Umbilical cord (tissue), 2 donors: ENCODE measurements around the gene C15orf61. TPM values are rescaled to one million over a fixed set of nuclear protein-coding genes. Genes with fewer than 3 reads are reported as not detected.

Source experiments
- DNase-seq: peaks from one replicate; pipeline ENCODE4 v3.0.0-alpha.2; 2015; ENCODE audit warnings: low spot score
- total RNA-seq: library from RNA; depleted of rRNA; stranded (reverse); fragments of >200 nt; gene quantifications from one replicate; pipeline ENCODE4 v1.2.3, GENCODE V29; 2014; ENCODE audit warnings: low replicate concordance; ENCODE audit not compliant: insufficient read depth

C15orf61 gene
- 10.1 TPM for total RNA-seq

DNA sequence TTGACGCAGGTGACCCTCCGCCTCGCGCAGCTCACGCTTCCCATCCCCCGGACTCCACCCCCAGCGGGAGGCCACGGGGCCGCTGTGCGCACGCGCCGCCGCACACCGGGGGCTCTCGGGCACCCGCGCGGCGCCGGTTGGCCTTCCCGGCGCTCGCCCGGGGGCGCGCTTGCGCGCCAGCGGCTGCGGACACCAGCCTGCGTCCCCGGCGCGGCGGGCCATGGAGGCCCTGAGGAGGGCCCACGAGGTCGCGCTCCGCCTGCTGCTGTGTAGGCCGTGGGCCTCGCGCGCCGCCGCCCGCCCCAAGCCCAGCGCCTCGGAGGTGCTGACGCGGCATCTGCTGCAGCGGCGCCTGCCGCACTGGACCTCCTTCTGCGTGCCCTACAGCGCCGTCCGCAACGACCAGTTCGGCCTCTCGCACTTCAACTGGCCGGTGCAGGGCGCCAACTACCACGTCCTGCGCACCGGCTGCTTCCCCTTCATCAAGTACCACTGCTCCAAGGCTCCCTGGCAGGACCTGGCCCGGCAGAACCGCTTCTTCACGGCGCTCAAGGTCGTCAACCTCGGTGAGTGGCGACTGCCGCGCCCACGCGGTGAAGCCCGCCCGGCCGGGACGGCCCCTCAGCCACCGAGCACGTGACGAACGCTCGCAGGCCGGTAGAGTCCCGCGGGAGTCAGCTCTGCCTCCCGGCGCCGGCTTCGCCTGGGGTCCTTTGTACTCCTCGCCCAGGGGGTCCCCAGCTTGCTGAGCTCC is at the start of gene C15orf61:
TSS of gene C15orf61 (plus strand) at position 103 of the 754 bp plus-strand sequence. CDS start at position 221, 118 bp downstream.
- DNase-seq: peak; percentile 87

DNA sequence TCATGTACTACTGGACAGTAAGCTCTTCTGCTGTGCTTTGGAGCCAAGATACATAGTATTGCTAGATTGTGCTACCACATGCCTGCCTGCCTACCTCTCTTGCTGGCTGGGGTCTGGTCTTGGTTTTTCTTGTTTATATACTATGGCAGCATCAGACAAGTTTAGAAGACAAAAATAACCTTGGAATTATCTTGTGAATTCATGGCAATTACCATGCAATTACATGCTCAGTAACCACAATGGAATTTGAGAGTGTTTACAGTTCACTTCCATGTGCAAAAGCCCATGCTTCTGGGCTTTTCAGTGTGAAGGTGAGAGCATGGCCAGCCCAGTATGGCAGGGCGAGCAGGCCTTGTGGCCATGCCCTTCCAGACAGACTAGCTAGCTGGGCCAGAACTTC is 48.0 kb upstream of the C15orf61 start:
- no peak for DNase-seq

DNA sequence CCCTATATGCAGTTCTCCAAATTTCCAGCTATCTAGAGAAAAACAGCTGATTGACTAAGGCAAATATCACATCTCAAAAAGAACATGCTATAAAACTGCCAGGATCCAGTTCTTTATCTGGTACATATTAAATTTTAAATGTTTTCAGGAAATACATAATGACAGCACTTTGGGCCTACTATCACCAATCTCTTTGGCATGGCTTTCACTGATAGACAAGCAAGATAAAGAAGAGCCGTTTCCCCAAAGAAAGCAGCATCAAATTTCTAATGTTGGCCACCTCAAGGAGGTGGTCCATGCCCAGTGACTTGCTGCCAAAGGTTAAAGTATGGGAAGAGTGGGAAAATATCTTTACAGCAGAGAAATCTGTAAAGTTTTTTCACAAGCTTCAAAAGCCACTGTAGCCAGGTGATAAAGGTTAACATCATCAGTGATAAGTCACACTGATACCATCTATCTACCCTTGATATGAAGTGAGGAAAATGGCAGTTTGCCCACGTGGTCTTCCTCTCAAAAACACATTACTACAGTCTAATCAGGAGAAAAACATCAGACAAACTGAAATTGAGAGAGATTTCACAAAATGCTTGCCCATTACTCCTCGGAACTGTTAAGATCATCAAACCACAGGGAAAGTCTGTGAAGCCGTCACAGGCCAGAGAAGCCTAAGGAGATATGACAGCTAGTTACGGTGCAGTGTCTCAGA is 46.4 kb upstream of the C15orf61 start:
- no peak for DNase-seq

DNA sequence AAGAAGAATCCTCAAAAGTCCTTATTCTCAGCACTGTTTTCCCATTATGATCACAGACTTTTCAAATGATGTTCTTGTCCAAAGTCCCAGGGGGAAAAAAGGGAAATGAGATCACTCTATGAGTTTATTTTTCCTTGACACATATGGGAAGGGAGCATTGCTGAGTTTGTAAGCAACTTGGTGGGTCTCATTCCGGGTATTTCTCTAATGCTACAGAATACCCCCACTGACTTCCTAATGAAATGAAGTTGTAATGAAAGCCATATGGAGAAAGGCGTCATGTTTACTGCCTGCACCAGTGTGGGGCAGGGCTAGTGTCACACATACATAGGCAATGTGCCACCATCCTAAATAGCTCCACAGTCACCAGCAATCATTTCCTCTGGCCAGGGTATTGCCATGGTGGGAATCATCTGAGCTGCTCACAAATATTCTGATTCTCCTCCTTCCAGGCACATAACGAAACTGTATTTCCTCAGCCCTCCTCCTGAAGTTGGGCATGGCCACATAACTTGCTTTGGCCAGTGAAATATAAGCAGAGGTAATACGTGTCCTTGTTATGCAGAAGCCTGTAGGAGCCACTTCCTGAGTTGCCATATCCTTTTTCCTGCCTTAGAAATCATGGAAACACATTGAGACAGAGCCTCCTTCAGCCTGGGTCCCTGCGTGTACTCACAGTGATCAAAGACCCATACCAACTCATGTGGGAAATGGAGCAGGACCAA is 41.0 kb upstream of the C15orf61 start:
- no peak for DNase-seq

DNA sequence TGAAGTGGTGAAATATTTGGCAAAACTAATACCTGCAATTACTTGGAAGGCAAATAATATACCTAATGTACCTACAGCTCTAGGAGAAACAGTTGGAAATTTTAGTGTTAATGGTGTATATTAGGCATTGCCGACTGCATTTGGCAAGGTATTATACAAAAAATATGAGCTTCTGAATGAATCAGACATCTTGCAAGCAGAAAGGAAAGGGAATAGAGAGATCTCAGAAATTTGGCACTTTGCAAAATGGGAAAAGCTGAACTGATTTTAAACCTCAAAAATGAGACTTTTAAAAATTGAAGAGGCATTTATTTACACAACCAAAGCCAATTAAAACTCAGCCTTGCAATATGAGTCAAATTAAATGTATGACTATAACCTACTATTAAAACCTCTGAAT is 40.2 kb upstream of the C15orf61 start:
- no peak for DNase-seq

DNA sequence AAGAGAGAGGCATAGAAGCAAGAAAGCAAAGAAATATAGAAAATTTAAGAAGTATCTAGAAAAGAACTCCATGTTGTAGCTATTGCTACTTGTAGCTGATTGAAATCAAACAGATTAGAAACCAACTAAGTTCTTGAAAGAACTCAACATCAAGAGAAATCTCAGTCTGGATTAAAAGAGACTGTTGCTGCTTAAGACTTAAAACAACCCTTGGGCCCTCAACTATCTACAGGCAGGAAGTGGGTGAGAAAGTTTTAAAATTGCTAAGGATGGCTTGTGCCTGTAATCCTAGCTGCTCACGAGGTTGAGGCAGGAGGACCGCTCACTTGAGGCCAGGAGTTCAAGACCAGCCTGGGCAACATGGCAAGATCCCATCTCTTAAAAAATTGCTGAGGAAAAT is 39.3 kb upstream of the C15orf61 start:
- no peak for DNase-seq

DNA sequence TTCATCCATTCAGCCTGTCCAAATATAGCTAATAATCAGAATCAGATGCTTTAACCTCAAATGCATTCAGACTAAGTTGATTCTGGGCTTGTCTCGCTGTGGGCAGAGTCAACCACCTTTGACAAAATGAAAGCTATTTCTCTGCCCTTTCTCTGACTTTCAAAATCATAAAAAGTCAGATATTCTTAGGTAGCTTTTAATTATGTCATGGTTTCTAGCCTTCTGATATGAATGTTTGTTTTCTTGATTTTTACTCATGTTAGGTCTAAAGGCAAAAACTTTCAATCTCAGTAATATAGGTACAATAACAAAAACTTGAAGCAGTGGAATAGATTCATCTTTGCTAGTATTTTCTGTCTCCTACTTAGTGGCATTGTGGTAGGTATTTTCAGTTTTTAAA is 25.3 kb upstream of the C15orf61 start:
- no peak for DNase-seq

DNA sequence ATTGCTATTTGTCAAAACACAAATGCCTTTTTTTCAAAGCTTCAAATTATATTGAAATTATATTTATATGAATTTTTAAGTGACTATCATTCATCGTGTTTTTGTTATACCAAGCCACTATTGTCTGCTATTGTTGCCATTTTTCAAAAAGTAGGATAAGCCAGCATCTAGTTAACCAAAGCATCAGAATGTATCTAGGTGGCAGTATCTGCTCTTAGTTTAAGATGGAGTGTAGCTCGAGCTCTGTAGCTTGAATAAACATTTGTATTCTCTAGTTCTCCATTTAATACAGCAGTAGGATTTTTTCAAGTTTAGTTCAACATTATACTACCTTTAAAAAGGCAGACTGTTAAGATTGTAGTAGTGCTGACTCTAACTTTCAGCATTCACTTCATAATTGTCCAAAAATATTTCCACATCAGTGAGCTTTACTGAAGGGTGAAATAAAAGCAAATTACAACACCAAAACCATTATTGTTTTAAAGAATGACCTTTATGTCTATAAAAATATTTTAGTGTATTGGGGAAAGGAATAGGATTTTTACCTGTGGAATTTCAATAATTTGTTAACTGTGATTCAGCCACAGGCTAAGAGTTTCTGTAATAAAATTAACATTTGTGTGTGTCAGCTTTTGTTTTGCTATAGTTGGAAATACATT is 19.6 kb upstream of the C15orf61 start:
- peak; percentile 49 for DNase-seq

DNA sequence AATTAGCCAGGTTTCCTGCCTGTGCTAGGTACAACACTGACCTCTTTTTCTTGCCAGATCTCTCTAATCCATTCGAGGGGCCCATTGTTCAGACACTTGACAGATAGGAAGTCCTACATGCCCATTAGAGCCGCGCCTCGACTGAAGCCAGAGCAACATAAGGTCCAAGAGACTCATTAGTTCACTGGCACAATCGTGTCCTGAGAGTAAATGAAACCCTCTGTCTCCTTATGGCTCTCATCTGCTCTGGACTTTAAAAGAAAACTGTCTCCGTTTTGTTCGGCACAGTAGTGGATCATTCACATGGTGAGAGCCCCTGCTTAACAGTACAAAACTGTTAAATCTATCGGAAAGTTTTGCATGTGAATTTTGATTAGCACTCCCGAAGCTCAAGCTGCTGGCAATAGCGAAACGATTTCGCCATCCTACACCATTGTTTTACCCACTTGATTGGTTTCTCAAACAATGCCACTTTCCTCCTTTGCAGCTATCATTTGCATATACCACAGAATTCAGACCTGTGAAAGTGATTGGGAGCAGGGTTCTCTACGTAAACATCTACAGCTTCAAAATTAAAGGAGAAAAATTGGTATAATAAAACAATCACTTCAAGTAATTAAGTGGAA is 19.0 kb upstream of the C15orf61 start:
- DNase-seq: no peak

DNA sequence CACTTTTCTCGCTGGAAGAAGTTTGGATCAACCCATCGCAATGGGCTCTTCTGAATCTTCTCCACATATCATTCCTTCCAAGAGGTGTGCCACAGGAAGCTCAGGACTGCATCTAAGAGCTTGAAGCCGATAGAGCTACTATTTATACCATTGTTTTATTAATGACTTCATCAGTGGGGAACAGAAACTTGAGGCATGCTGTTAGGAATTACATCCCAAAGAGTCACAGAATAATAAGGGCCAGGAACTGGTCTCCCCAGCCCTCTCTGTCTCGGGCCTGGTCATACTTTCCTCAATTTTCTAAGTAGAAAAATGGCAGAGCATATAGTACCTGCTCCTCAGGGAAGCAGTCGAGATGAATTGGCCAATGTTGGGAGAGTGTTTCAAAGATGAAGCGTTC is 16.9 kb upstream of the C15orf61 start:
- no peak for DNase-seq

DNA sequence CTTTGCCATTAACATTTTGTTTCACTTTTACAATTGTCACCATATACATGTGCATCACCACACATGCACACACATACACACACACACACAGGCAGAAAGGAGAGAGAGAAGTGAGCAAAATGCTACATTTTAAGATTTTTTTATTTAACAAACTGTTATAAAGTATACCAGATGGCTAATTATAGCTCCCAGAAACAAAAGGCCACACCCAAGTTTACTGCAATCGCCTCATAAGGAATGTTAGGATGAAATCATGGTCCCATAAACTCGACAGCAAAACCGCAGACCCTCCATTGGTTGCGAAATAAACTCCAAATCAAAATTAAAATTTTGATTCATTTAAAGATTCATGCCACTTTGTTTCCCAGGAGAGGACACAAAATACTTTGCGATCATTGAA is 16.1 kb upstream of the C15orf61 start:
- DNase-seq: no peak

DNA sequence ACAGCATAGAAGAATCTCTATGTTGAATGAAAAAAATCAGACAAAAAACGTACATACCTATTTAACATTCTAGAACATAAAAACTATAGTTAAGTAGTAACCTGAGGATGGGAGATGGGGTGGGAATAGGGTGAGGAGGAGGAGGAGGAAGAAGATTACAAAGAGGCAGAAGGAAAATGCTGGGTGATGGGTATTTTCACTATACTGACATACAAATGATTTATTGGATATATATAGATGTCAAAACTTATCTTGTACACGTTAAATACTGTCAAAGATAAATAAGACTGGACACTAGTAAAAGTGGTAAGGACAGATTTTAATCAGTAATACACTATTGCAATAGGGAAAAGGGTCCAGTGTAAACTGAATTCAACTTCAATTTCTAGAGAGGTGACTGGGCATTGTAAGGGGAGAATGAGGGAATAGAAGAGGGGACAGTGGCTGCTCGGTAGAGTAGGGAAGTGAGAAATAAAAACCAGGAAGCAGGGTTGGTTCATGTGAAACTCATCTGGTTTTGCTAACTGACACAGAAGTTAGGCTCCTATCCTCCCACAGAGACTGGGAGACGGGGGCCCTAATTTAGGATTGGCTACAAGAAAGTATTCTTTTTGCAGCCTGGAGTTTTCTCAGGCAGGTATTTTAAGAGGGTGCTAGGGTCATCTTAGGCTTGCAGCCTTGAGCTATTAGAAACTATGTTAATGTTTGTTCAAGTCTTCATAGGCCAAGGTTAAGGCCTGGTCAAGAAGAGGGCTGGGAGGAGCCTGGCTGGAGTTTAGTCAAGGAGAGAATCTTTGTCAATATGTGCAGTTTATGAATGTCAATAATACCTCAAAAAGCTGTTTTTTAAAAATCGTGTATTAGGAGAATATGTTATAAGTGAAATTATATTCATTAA is 15.0 kb upstream of the C15orf61 start:
- no peak for DNase-seq

DNA sequence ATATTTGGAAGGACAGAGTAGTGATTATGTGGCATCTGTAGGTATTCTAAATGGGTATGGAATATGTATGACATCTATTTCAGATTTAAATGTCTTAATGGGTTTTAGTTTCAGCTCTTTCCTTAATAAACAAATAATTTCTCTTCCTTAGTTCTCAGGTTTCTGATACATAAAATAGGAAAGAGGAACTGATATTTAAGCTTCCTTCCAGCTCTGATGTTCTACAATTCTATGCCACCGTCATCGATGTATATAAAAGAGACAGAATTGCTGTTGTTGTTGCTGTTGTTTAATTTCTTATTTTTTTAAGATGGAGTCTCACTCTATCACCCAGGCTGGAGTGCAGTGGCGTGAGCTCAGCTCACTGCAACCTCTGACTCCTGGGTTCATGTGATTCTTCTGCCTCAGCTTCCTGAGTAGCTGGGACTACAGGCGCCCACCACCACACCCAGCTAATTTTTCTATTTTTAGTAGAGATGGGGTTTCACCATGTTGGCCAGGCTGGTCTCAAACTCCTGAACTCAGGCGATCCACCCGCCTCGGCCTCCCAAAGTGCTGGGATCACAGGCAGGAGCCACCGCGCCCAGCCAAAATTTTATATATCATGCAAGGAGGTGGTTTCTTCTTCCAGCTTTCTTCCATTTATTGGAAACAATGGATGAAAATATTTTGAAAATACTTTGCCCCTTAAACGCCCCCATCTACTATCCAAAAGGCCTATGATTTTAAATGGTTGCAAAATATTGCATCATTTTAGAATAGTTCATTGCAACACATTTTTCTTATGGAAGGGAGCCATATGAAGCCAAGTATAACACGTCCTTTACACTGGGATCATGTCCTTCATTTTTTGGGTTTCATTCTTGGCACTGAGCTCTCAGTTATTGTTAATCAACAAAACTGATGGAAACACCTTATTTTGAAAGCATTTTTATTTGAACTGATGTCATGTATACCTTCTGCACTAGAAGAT is 13.9 kb upstream of the C15orf61 start:
- DNase-seq: no peak

DNA sequence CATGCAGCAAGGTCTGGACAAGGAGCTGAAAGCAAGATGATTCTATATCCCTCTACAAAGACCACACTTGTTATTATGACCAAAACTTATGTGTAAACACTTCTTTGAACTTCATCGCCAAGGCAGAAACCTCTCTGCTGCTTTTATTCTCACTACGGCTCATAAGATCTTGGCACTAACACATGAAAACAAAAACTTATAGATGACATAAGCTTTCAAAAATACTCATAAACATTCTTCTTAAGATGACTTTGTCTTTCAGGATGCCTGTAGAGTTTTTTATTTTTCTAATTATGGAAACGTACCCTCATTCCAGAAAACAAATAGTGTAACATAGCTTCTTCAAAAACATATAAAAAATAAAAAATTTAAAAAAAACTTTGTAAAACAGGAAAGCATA is 12.5 kb upstream of the C15orf61 start:
- DNase-seq: no peak

DNA sequence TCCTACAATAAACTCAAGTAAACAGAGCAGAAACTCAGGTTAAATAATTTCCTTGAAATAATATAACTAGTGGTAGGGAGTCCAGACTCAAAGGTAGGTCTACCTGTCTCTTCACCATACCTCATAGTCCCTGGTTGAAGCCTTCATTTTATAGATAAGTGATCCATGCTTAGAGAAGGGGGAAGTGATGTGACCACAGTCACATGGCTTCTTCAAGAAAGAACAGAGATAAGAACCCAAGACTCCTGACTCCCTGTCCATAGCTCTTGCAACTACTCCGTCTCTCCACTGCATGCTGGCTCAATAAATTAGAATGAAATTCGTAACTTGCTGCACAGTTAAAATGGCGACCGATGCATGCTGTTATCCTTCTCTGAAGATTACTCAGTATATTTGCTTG is 11.0 kb upstream of the C15orf61 start:
- no peak for DNase-seq

DNA sequence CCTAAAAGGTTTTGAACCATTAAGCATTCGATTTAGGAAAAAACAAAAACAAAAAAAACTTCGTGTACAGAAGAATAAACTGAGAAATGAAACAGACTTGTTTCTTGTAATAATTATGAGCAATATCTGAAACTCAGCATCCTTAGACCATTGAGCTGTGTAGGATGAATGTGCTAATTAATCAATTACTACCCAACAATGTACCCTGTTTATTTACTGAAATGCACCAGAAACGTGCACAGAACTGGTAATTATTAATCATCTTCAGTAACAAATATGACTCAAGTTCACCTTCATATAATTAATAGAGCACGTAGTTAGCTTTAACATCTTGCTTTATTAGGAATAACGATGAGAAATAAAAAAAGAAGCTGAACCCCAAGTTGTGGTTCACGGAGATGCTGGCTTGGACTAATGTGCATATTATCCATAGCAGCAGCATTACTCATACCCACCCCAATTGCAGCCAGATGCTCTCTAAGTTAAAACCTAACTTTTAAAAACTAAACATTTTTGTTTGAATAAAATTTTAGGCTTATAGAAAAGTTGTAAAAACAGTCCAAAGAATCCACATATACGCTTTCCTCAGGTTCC is 10.2 kb upstream of the C15orf61 start:
- DNase-seq: peak; percentile 32

DNA sequence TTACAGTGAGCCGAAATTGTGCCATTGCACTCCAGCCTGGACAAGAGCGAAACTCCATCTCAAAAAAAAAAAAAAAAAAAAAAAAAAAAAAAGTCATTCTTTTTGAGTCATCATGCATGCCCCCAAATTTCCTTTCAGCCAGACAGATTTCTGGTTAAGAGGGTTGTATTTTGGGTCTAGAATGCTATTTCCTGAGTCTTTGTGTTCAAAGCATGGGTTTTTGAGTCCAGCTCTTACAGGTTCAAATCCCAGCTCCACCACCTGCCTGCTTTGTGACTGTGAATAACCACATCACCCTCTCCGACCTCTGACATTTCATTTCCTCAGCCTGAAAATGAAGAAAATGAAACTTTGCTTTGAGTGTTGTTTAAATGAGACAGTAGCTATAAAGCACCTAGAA is 9.3 kb upstream of the C15orf61 start:
- DNase-seq: no peak

DNA sequence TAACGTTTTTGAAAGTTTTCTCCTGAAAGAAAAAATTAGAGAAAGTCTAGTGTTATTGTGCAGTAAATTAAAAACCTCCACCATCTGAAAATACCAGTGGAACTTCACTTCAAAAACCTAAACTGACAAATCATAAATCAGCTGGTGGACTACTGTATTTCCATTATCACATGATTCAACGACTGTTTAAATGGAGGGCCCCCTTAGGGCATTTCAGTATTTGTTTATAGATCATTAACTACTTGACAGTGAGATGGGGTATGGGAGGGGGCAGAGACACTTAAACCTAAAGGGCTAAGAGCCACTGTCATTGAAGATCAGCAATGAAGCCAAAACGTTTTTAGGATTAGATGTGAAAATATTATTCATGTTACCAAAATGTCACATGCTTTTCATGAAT is 8.8 kb upstream of the C15orf61 start:
- no peak for DNase-seq
